ENCODE results near the gene NAA20.

NAA20 gene, protein sequence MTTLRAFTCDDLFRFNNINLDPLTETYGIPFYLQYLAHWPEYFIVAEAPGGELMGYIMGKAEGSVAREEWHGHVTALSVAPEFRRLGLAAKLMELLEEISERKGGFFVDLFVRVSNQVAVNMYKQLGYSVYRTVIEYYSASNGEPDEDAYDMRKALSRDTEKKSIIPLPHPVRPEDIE

DNA sequence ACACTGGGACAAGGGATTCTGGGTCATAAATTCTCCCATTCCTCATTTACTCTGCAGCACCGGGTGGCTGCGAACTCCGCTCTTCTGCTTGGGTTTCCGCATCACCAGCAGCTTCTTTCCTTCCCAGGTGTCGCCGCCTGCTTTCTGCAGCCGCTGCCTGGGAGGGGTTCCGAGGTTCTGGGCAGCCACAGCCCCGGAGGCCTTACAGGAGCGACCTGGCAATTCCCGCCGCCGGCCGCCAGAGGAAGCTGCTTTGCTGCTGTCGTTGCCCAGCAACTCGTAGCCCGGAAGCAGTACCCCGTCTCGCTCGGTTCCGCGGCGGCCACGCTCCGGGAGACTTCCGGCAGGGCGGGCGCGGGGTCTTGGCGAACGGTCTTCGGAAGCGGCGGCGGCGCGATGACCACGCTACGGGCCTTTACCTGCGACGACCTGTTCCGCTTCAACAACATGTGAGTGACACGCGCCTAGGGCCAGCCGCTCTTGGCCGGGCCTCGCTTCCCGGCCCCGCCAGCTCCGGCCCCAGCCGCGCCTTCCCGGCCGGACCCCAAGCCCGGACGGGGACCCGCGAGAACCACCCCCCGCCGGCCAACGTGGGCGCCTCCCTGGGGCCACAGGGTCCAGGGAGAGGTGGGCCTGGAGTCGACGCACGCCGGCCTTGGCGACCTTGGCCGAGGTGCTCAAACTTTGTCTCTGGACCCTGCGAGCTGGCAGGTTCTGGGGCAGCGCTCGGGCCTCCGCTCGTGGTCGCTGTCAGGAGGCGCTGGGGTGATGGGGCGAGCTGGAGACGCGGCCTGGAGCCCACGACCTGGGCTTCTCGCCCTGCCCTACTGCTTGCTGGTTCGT, at the start of gene NAA20:
TSS of gene NAA20 (plus strand) at position 362 of the 843 bp plus-strand sequence. CDS start at position 397, 35 bp downstream.
- peak; percentile 91 for DNase-seq

DNA sequence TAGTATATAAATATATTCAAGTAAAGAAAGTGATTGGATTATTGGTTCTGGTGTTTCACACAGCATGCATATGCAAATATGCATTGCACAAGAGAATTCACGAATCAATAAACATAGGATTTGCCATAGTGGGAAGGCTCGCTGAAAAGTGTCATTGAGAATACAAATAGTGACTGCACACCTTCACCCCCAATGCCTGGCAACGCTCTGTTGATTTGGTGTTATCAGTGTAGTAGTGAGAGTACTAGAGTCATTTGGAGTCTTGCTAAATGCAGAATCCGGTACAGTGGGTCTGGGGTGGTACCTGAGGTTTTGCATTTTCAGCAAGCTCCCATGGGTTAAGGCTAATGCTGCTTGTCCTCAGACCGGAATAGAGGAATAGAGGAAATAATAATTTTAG, 49.7 kb upstream of the NAA20 start:
- no peak for DNase-seq

DNA sequence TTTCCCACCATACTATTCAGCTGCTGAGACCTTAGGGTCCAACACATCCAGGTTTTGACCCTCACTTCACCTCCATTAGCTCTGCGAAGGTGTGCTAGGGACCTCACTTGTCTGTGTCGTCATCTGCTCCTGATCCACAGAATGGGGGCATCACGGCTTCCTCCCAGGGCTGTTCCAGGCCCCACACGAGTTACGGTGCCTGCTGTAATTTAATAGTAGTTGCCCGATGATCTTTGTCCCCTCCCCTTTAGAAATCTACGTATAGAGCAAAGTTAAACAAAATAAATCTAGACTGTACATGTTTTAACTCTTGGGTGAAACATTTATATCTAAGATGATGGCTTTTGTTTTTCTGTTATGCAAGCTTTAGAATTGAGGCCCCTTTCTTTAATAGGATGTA, 49.1 kb upstream of the NAA20 start:
- no peak for DNase-seq

DNA sequence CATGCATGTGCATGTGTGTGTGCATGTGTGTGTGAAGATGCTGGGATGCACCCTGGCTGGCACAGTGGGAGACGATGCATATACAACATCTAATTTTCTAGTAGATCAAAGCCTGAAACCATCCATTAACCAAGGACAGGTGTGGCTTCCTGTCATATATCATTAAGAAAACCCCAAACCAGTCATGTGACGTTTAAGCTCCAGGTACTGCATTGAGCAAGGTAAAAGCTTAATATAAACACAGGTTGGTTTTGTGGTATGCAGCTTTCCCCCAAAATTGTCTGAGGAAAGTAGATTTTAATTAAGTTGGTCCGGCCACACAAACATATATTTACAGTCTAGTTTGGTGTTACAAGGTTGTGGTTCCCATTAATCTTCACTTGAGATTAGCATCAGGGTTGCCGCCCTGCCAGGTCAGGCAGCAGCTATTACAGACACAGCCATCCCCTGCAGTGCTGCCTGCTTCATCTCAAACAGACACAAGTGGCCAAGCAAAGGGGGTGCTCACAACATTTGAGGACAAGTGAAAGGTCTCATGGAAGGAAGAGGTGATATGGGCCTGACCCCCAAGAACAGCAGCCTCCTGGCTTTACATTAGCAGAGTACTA, 48.6 kb upstream of the NAA20 start:
- DNase-seq = no peak

DNA sequence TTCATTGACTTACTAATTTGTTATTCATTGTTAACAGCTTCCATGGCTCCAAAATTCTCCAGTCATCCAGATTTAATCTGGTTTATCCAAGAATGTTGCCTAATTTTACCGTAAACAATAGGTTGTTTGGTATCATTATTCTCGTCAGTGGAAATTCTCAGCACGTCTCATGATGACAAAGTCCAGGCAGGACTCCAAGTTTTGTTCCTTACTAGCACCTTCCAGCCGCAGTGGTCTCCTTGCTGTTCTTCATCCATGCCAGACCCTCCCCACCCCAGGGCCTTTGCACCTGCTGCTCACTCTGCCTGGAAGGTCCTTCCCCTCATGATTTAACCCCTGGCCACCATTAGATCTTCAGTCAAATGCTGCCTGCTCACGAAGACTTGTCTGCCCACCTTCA, 48.1 kb upstream of the NAA20 start:
- no peak for DNase-seq

DNA sequence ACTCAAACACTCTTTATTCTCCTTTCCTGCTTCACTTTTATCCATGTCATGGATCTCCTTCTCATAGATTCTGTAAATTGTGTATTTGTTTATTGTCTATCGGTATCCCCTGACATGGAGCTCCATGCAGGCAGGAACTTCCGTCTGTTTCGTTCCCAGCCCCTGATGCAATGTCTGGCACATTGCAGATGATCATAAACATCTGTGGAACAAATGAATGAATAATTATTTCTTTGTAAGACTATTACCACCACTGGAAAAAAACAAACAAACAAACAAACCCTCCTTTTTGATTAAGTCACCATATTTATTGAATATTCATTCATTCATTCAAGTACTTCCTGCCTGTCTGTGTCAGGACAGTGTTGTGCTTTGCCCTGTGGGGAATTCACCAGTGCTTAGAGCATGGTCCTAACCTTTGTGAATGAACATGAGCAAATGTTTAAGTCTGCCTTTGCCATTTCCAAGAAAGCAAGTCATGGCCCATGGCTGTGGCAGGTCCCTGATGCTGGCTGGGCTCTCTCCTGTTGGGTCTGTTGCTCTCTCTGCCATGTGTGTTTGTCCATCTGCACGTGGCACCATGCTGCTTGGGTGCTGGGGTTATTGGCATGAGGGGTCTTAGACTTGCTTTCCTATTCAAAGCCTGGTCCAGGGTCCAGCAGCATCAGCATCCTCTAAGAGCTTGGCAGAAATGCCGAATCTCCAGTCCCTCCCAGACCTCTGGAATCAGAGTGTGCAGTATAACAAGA, 47.5 kb upstream of the NAA20 start:
- no peak for DNase-seq

DNA sequence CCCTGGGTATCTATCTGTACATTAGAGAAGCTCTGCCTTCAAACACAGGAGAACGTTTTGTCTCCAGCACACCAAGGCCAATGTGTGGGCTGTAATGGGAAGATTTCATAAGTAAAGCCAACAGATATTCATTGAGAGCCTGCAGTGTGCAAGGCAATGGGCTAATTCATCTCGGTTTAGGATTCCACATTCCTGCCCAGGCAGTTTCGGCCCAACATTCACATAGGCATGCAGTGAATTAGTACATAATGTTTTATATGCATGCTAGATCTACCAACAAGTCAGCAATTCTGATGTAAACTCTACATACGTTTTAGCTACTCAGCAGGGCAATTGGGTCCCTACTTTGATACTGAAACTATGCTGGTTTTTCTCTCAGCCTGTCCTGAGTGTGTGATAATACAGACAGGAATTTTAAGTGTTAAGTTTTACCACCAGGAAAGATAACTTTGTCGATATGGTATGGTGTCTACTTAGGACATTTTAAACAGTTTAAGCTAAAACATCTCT, 46.9 kb upstream of the NAA20 start:
- DNase-seq = no peak

DNA sequence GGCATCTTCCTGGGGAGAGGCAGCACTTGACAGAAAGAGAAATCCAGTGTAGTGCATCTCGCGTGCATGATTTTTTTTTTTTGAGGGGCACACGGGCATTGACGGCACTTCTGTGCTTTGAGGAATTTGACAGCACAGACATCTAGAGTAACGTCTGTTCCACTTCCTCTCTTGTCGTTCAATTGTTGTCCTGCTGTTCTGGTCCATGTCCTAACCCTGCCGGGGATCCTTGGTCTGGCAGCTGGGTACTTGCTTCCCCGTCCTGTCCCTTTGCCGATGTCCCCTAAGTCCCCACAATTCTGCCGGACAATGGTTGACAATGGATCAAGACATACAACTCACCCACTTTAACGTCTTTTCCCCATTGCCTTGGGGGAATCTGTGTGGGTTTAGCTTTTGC, 46.0 kb upstream of the NAA20 start:
- DNase-seq = no peak

DNA sequence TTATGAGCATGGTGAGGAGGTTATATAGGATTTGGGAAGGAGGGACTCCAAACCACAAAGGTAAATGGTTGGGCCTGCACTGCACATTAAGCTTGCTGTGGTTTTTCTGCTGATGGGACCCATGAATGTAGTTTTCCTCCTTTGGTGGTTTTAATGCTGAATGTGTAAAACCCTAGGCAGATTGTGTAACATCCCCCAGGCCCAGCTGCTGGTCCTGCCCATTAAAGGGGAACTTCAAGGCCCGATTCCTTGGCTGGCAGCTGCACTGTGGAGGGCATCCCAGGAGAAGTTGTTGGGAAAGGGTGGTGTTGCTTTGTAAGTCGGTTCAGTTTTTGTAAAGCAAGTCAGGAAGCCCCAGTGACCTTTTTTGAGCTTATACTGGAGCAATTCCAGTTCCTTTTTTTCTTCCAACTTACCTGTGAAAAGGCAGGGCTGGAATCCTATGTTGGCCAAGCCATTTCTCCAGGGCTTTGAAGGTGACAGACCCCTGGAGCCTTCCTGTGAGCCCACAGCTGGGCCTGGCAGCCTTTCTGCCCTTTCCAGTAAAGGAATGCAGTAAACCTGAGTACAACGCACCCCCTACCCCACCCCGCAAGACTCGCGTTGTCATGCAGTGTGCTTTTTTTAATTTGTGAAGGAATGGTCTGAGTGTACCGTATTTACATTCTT, 43.1 kb upstream of the NAA20 start:
- peak; percentile 80 for DNase-seq

DNA sequence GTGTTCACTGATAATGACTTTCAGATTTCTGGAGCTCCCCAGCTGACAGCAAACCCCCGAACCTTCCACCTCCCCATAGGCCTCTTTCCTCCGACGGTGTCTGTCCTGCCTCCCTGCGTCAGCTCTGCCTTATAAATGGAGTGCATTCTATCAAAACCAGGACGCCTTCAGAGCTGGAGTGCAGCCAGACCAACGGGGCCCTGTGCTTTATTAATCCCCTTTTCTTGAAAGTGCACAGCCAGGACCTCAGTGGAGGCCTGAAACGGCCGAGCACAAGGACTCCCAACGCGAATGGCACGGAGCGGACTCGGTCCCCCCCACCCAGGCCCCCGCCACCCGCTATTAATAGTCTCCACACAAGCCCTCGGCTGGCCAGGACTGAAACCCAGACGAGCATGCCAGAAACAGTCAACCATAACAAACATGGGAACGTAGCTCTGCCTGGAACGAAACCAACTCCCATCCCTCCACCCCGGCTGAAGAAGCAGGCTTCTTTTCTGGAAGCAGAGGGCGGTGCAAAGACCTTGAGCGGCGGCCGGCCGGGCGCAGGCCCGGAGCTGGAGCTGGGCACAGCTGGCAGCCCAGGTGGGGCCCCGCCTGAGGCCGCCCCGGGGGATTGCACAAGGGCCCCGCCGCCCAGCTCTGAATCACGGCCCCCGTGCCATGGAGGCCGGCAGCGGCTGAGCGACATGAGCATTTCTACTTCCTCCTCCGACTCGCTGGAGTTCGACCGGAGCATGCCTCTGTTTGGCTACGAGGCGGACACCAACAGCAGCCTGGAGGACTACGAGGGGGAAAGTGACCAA, 42.3 kb upstream of the NAA20 start:
- DNase-seq = peak; percentile 98

DNA sequence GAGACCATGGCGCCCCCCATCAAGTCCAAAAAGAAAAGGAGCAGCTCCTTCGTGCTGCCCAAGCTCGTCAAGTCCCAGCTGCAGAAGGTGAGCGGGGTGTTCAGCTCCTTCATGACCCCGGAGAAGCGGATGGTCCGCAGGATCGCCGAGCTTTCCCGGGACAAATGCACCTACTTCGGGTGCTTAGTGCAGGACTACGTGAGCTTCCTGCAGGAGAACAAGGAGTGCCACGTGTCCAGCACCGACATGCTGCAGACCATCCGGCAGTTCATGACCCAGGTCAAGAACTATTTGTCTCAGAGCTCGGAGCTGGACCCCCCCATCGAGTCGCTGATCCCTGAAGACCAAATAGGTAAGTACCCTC, 41.7 kb upstream of the NAA20 start:
- peak; percentile 44 for DNase-seq

DNA sequence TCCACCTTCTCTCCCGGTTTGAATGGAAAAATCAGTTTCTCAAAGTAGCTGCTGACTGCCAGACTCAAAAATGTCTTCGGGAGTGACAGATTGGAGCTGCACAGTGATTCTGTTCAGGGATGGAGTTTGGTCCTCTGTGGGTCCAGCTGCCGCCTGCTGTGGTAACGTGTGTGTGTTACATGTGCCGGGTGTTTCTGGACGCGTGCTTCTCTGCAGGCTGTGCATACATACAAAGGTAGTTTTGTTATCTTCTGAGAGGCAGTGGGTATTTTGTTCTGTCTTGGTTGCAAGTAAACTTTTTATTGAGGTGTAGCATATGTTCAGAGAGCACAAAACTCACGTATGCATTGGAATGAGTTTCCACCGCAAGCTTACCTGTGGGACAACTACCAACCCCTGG, 41.3 kb upstream of the NAA20 start:
- DNase-seq = peak; percentile 29

DNA sequence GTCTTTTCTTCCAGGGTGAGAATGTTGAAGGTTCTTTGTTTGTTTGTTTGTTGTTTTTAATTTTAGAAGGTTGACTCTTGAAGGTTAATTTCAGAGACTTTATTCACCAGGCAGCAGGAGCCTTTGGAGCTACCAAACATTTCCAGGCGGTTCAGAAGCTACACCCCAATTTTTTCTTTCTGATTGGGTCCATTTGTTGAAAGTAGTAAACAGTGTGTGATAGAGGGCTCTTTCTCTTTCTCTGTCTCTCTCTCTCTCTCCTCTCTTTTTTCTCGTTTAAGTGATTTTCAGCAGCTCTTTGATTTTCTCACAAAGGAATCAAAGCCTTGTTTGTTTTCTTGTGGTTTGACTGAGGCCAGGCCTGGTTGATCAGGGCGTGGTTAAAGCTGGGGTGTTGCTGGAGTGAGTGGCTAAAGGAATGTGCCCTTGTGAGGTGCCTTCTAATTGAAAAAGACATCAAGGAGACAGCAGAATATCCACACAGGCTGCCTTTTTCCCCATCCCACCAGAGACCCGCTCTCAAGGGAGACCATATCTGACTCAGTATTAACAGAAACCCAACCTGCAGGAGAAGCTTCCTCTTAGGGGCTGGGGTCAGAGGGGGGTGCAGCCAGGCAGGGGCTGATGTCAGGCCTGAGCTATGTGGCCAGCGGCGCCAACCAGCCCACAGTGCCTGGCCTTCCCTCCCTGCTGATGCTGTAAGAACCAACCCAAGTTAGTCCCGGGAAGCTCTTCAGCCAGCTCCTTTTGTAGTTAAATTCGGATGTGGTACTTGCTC, 40.4 kb upstream of the NAA20 start:
- peak; percentile 83 for DNase-seq

DNA sequence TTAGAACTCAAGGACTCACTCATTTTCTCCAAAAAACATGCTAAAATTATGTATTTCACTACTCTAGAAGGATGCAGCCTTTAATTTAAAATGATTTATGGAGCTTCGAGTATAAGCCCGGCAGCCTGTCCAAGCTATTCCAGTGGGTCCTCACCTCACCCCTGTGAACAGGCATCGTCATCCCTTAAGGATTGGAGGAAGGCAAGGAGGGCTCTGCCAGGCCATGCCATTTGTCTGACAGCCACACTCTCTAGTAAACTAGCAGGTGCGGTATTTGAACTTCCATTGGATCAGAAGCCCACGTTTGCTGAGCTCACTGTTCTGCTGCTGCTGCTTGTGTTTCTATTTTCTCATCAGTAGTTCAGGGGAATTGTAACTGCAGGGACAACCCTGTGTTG, 39.8 kb upstream of the NAA20 start:
- DNase-seq = no peak

DNA sequence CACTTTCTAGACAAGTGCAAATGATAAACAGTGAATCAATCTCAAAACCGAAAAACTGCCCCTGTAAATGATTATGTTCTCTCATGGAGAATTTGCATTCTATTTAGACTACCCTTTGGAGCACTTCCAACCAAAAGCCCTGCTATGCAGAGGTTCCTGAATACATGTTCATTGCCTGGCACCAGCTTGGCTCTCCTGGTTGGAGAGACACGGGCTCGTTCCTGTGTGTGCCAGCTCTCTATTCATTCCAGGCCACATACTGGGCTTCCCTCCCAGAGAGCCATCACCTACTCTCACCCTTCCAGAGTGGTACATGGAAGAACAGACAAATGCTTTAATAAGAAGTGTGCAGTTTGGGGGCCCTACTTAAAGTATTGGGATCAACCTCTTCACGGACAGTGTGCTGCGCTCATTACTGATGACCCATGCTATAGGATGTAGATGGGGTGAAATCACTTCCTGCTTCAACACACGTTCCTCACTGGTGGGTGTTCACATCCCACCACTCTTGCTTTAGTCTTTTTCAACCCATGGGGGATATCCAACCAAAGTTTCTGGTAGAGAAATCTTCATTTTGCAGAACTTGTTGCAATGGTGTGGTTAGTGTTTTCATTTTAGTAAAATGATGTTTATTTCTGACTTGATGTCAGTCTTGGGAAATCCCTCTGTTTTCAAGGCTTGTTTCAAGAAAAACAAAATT, 38.5 kb upstream of the NAA20 start:
- no peak for DNase-seq

DNA sequence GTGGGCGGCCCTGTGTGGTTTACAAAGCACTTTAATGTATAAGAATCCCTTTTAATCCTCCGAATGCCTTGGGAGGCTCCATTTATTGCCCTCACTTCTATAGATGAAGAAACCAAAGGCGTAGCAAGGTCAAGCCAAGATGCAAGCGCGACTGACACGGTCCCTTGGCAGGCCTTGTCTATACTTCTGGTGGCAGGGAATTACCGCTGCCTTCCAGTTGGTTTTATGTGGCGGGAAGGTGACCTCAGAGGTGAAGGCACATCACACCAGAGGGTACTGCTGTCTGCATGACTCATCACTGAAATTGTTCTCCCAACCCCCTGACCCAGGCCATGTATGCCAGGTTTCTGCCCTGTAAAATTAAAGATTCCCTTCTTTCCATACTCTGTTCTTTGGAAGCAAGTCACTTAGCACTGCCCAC, 36.1 kb upstream of the NAA20 start:
- peak; percentile 50 for DNase-seq

DNA sequence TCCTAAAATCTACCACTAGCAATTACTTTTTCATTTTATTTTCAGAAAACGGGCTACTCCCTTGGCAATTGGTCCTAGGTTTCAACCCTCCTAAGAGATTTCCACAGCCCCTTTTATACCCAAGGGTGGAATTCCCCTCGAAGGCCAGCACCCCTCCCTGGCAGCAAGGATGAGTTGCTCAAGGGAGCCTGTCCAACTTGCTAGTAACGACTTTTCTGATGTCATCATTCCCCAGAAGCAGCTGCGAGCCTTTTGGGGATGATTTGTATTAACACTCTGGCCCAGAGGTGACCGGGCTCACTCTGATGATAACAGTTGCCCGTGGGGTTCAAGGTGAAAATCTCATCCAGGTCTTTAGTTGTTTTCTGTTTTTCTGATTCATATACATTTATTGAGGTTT, 30.7 kb upstream of the NAA20 start:
- DNase-seq = peak; percentile 43

DNA sequence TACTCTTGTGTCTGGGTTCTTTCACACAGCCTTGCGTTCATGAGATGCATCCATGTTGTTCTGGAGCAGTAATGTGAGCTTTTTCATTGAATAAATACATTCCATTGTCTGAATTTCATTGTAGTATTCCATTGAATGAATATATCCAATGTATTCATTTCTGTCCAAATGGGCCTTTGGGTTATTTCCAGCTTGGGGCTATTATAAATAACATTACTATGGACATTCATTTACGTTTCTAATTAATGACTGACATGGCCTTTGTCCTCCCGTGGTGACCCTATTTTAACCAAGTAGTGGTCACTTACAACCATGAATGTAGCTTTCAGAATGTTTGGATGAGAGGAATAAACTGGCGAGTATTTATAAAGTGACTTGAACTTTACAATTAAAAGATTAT, 30.1 kb upstream of the NAA20 start:
- no peak for DNase-seq

DNA sequence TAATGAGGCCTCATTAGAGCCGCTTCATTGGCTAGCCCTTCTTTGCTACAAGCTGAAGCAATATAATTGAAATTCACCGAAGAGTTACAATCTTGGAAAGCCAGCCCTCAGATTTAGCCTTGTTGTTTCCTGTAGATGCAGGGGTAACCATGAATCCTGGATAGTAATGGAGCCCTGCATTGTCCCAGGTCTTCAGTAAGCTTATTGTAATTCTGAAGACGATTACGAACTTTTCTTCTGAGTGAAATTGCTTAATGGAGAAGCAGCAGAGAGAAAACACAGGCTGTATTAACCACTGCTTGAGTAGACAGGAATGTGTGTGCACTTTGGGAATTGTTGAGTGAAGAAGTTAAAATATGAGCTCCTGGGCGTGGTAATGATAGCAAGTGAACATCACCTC, 26.3 kb upstream of the NAA20 start:
- DNase-seq = peak; percentile 62

DNA sequence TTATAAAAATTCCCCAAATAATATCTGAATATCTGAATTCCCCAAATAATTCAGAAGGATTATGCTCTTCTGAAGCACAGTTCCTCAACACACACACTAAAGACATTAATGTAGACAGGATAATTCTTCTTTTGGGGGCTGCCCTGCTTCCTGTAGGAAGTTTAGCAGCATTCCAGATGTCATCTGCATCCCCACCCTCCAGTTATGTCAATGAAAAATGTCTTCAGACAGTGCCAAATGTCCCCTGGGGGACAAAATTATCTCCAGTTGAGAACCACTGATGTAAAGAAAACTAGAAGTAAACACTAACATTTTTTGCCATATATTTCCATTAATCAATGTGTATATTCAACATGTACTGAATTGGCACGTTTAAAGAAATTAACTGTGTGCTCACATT, 25.9 kb upstream of the NAA20 start:
- DNase-seq = peak; percentile 39
